ENCODE measurements around the gene PTPRE.

PTPRE gene

GRCh38 chr10:127932521-127933270, 25.8 kb downstream of the PTPRE start:
- DNase-seq = no peak

GRCh38 chr10:127933271-127933670, 26.4 kb downstream of the PTPRE start:
- no peak for DNase-seq

- no peak for DNase-seq
Measured at GRCh38 chr10:127934383-127934782, 27.5 kb downstream of the PTPRE start.

GRCh38 chr10:127935071-127935561, 28.2 kb downstream of the PTPRE start:
- no peak for DNase-seq

- no peak for DNase-seq
Measured at GRCh38 chr10:127937069-127937468, 30.2 kb downstream of the PTPRE start.

- DNase-seq = no peak
Measured at GRCh38 chr10:127937915-127938463, 31.1 kb downstream of the PTPRE start.

GRCh38 chr10:127939786-127940330, 33.0 kb downstream of the PTPRE start:
- DNase-seq = no peak

GRCh38 chr10:127940866-127941640, 34.1 kb downstream of the PTPRE start:
- DNase-seq = no peak

- DNase-seq = no peak
Measured at GRCh38 chr10:127942811-127943210, 35.9 kb downstream of the PTPRE start.

- DNase-seq = no peak
Measured at GRCh38 chr10:127943336-127943910, 36.5 kb downstream of the PTPRE start.

GRCh38 chr10:127944256-127944655, 37.4 kb downstream of the PTPRE start:
- DNase-seq = no peak

GRCh38 chr10:127945341-127945758, 38.4 kb downstream of the PTPRE start:
- no peak for DNase-seq

- DNase-seq = no peak
Measured at GRCh38 chr10:127945948-127946711, 39.2 kb downstream of the PTPRE start.

- DNase-seq = no peak
Measured at GRCh38 chr10:127947211-127947610, 40.3 kb downstream of the PTPRE start.

- no peak for DNase-seq
Measured at GRCh38 chr10:127948791-127949190, 41.9 kb downstream of the PTPRE start.

GRCh38 chr10:127949831-127950230, 42.9 kb downstream of the PTPRE start:
- no peak for DNase-seq

GRCh38 chr10:127951861-127952574, 45.1 kb downstream of the PTPRE start:
- no peak for DNase-seq

- no peak for DNase-seq
Measured at GRCh38 chr10:127952575-127952869, 45.6 kb downstream of the PTPRE start.

- DNase-seq = no peak
Measured at GRCh38 chr10:127952918-127953317, 46.0 kb downstream of the PTPRE start.

GRCh38 chr10:127953876-127954275, 47.0 kb downstream of the PTPRE start:
- DNase-seq = no peak

GRCh38 chr10:127959428-127959827, 52.5 kb downstream of the PTPRE start:
- no peak for DNase-seq

- DNase-seq = no peak
Measured at GRCh38 chr10:127961071-127961470, 54.2 kb downstream of the PTPRE start.

Measured in NCI-H187 (cell line).